Measurements from ENCODE around the gene TAB2. TPM values are rescaled to one million over a fixed set of nuclear protein-coding genes. Genes with fewer than 3 reads are reported as not detected.

The TAB2 gene
- total RNA-seq, 2 donors from 2014 or later = 25.7 to 26.2 TPM

- Histone ChIP-seq H3K27me3 (no peaks in the 10 kb centered on the region), H3K27ac (no peak overlapping the region), H3K9me3 (no peaks in the 10 kb centered on the region), H3K4me3 (no peak overlapping the region), H3K4me1 (peaks cover 59% of the 10 kb centered on the region), H3K36me3 (replicated peaks in 1 of 2; ENCODE audit: insufficient read depth in 1 of 2, low read depth in 2 of 2) (no peaks in the 10 kb centered on the region)
- TF ChIP-seq, protein P1, sequence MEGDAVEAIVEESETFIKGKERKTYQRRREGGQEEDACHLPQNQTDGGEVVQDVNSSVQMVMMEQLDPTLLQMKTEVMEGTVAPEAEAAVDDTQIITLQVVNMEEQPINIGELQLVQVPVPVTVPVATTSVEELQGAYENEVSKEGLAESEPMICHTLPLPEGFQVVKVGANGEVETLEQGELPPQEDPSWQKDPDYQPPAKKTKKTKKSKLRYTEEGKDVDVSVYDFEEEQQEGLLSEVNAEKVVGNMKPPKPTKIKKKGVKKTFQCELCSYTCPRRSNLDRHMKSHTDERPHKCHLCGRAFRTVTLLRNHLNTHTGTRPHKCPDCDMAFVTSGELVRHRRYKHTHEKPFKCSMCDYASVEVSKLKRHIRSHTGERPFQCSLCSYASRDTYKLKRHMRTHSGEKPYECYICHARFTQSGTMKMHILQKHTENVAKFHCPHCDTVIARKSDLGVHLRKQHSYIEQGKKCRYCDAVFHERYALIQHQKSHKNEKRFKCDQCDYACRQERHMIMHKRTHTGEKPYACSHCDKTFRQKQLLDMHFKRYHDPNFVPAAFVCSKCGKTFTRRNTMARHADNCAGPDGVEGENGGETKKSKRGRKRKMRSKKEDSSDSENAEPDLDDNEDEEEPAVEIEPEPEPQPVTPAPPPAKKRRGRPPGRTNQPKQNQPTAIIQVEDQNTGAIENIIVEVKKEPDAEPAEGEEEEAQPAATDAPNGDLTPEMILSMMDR (IDR thresholded peaks at IDR 0.05) = no peak
- no peak for TF ChIP-seq POLR2A (IDR thresholded peaks at IDR 0.05)
- 20 to 27% methylated on average over 2 of the region's 2 CpGs for WGBS, 2 donors
- intact Hi-C loops (cut with DNase I) = no loop called here
- ATAC-seq (no peak), DNase-seq (no peak)
These were observed 6.4 kb downstream of the TAB2 start for GRCh38 chr6:149323925-149324324.

DNA sequence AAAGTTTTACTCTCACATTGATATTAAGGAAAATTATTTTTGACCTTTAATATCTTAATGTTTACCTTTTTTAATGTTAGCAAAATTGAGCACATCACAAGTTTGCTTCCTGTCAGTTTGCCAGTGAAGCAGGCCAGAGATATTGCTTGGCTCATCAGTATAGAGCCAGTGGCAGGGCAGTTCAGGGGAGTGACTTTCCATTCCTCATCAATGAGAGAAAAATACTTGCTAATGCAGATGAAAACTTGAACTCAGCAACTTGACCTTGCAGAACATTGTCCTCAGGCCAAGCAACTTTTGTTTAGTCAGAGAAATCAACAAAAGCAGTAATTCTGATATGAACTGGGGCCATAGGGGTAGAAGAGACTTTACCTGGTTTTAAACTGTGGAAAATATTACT lies 6.9 kb downstream of the TAB2 start:
- H3K9me3 ChIP-seq = no peaks in the 10 kb centered on the region
- no peaks in the 10 kb centered on the region for H3K36me3 ChIP-seq (replicated peaks in 1 of 2; ENCODE audit: insufficient read depth in 1 of 2, low read depth in 2 of 2)
- no peak for TF ChIP-seq POLR2A (IDR thresholded peaks at IDR 0.05)
- TF ChIP-seq, protein P1 (IDR thresholded peaks at IDR 0.05) = no peak
- no peaks in the 10 kb centered on the region for H3K27me3 ChIP-seq
- H3K4me1 ChIP-seq = peaks cover 62% of the 10 kb centered on the region
- intact Hi-C loops (cut with DNase I) = no loop called here
- ATAC-seq = peak; percentile 18
- H3K4me3 ChIP-seq = no peak overlapping the region
- no peak for DNase-seq
- H3K27ac ChIP-seq = no peak overlapping the region

- Histone ChIP-seq H3K27me3 (no peaks in the 10 kb centered on the region), H3K4me3 (no peak overlapping the region), H3K9me3 (no peaks in the 10 kb centered on the region), H3K27ac (no peak overlapping the region), H3K36me3 (replicated peaks in 1 of 2; ENCODE audit: insufficient read depth in 1 of 2, low read depth in 2 of 2) (no peaks in the 10 kb centered on the region), H3K4me1 (peaks cover 50% of the 10 kb centered on the region)
- no peak for TF ChIP-seq POLR2A (IDR thresholded peaks at IDR 0.05)
- TF ChIP-seq, protein P1 (IDR thresholded peaks at IDR 0.05) = no peak
- ATAC-seq (no peak), DNase-seq (no peak)
- intact Hi-C loops (cut with DNase I) = no loop called here
- 91 to 97% methylated on average over 3 of the region's 3 CpGs for WGBS, 2 donors
These were observed 8.2 kb downstream of the TAB2 start for GRCh38 chr6:149325648-149326236.

DNA sequence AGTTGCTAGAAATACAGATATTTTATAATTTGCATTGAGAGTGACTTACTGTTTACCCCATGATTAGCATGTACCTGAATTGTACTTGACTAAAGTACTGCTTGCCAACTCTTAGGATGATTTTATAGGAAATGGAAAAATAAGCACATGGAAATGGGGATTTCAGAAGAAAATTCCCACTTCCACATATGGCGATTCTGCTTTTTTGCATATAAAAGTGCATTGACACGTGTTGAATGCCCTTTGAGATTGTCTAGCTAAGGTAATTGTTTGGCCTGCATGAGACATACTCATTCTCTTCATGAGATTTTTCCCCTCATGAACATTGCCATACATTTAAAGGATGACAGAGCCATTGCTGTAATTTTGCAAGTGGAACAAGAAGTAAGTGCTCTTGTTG lies 10.1 kb downstream of the TAB2 start:
- Histone ChIP-seq H3K4me3 (no peak overlapping the region), H3K27ac (no peak overlapping the region), H3K36me3 (replicated peaks in 1 of 2; ENCODE audit: insufficient read depth in 1 of 2, low read depth in 2 of 2) (no peaks in the 10 kb centered on the region), H3K4me1 (peaks cover 59% of the 10 kb centered on the region), H3K27me3 (no peaks in the 10 kb centered on the region), H3K9me3 (no peaks in the 10 kb centered on the region)
- ATAC-seq (no peak), DNase-seq (no peak)
- intact Hi-C loops (cut with DNase I) = no loop called here
- WGBS, 2 donors = 79 to 93% methylated on average over 2 of the region's 2 CpGs
- TF ChIP-seq, protein P1 (IDR thresholded peaks at IDR 0.05) = no peak
- no peak for TF ChIP-seq POLR2A (IDR thresholded peaks at IDR 0.05)

DNA sequence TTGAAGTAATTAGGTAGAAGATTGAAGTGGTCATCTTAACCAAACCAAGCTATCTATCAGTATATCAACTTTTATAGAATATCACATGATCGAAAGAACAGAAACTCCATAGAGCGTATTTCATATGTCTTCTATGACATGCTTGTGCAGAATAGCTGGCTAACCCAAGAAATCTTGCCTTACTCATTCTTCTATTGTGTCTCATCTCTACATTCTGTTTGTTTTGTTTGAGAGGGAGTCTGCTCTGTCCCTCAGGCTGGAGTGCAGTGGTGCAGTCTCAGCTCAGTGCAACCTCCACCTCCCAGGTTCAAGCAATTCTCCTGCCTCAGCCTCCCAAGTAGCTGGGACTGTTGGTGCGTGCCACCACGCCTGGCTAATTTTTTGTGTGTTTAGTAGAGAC lies 10.6 kb downstream of the TAB2 start:
- no peak overlapping the region for H3K27ac ChIP-seq
- H3K27me3 ChIP-seq = no peaks in the 10 kb centered on the region
- ATAC-seq = no peak
- no peaks in the 10 kb centered on the region for H3K36me3 ChIP-seq (replicated peaks in 1 of 2; ENCODE audit: insufficient read depth in 1 of 2, low read depth in 2 of 2)
- TF ChIP-seq POLR2A (IDR thresholded peaks at IDR 0.05) = no peak
- TF ChIP-seq, protein P1 (IDR thresholded peaks at IDR 0.05) = no peak
- WGBS, 2 donors = 98 to 100% methylated on average over 4 of the region's 4 CpGs
- H3K4me1 ChIP-seq = peaks cover 60% of the 10 kb centered on the region
- H3K4me3 ChIP-seq = no peak overlapping the region
- DNase-seq = no peak
- H3K9me3 ChIP-seq = no peaks in the 10 kb centered on the region
- intact Hi-C loops (cut with DNase I) = no loop called here

All from body of pancreas (tissue), 4 donors.